Measurements from ENCODE around the gene CD300LF. TPM values are rescaled to one million over a fixed set of nuclear protein-coding genes. Genes with fewer than 3 reads are reported as not detected.

Gene CD300LF
- total RNA-seq, 1 donor from 2014 or later: 0.19 TPM

GRCh38 chr17:74733365-74734122 is 20.8 kb upstream of the CD300LF start:
- Mint-ChIP-seq H3K4me1 (ENCODE audit: unreplicated experiment) (peaks cover 6% of the 10 kb centered on the region), H3K4me3 (no peak overlapping the region), H3K27me3 (peaks cover 20% of the 10 kb centered on the region)

GRCh38 chr17:74732042-74732867 is 19.5 kb upstream of the CD300LF start:
- Mint-ChIP-seq H3K27ac (no peak overlapping the region), H3K4me3 (no peak overlapping the region), H3K9me3 (no peaks in the 10 kb centered on the region), H3K27me3 (peaks cover 11% of the 10 kb centered on the region), H3K4me1 (ENCODE audit: unreplicated experiment) (peaks cover 6% of the 10 kb centered on the region), H3K36me3 (no peaks in the 10 kb centered on the region)
- DNase-seq (ENCODE audit: extremely low spot score, unreplicated experiment): no peak
- no peak for TF ChIP-seq CTCF (conservative IDR thresholded peaks at IDR 0.05)

More at GRCh38 chr17:74733365-74734122, 20.8 kb upstream of the CD300LF start:
- no peak for DNase-seq (ENCODE audit: extremely low spot score, unreplicated experiment)
- no peak for TF ChIP-seq CTCF (conservative IDR thresholded peaks at IDR 0.05)
- Mint-ChIP-seq H3K36me3 (no peaks in the 10 kb centered on the region), H3K27ac (no peak overlapping the region), H3K9me3 (no peaks in the 10 kb centered on the region)

GRCh38 chr17:74731347-74731605 is 18.6 kb upstream of the CD300LF start:
- peaks cover 7% of the 10 kb centered on the region for H3K27me3 Mint-ChIP-seq
- H3K36me3 Mint-ChIP-seq: no peaks in the 10 kb centered on the region
- TF ChIP-seq CTCF (conservative IDR thresholded peaks at IDR 0.05): no peak
- no peak for DNase-seq (ENCODE audit: extremely low spot score, unreplicated experiment)
- H3K9me3 Mint-ChIP-seq: no peaks in the 10 kb centered on the region
- H3K4me3 Mint-ChIP-seq: no peak overlapping the region
- peaks cover 3% of the 10 kb centered on the region for H3K4me1 Mint-ChIP-seq (ENCODE audit: unreplicated experiment)
- no peak overlapping the region for H3K27ac Mint-ChIP-seq

GRCh38 chr17:74730491-74731346 is 18.0 kb upstream of the CD300LF start:
- Mint-ChIP-seq H3K4me1 (ENCODE audit: unreplicated experiment) (no peaks in the 10 kb centered on the region), H3K27me3 (peaks cover 2% of the 10 kb centered on the region)

More at GRCh38 chr17:74730491-74731346, 18.0 kb upstream of the CD300LF start:
- DNase-seq (ENCODE audit: extremely low spot score, unreplicated experiment): no peak
- no peak overlapping the region for H3K27ac Mint-ChIP-seq
- no peak overlapping the region for H3K4me3 Mint-ChIP-seq
- no peak for TF ChIP-seq CTCF (conservative IDR thresholded peaks at IDR 0.05)
- no peaks in the 10 kb centered on the region for H3K9me3 Mint-ChIP-seq
- no peaks in the 10 kb centered on the region for H3K36me3 Mint-ChIP-seq

All from type B pancreatic cell (in vitro differentiated cells).